Measurements from ENCODE around the gene CNN1.
"Not testable (repeated sequence)": the region's sequence is repeated elsewhere in the genome, so short reads cannot be mapped to it uniquely, and the experiment has no call there.

CNN1 gene

DNA sequence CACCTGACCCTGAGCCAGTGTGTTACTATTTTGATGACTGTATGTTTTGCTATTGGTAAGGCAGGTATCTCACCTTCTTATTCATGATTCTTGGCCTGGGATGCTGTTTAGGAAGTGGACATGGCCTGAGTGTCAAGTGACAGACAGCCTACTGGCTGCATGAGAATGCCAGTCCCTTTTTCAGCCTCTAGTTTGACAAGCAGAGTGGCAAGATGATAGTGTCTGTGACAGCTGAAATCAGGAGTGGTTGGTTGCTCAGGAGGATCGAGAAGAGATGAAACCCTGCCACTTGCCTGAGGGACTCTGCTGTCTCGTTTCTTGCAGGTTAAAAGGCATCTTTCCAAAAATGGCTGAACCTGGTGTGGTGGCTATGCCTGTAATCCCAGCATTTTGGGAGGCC, 27.5 kb downstream of the CNN1 start:
- no peak for DNase-seq (ENCODE audit: low spot score)

DNA sequence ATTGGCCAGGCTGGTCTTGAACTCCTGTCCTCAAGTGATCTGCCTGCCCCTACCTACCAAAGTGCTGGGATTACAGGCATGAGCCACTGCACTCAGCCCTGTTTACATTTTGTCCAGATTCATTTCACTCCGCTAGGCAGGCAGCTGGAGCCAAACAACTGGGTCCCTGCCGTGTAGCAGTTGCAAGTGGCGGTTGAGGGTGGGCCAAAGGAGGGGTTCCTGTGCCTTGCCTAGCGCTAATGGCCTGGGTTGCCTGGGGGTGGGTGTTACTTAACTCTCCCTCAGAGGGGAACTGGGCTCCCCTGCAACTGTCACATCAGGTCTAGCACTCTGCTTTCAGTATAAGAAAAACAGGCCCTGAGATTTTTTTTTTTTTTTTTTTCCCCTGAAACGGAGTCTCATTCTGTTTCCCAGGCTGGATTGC, 31.4 kb downstream of the CNN1 start:
- DNase-seq (ENCODE audit: low spot score), result no peak

DNA sequence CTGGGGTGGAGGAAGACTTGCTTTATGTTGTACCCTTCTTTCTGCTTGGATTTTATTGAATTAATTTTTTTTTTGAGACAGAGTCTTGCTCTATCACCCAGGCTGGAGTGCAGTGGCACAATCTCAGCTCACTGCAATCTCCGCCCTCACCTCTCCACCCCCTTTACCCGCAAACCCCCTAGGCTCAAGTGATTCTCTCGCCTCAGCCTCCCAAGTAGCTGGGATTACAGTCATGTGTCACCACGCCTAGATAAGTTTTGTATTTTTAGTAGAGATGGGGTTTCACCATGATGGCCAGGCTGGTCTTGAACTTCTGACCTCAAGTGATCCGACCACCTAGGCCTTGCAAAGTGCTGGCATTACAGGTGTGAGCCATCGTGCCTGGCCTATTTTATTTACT, 34.7 kb downstream of the CNN1 start:
- DNase-seq (ENCODE audit: low spot score), result not testable (repeated sequence)

DNA sequence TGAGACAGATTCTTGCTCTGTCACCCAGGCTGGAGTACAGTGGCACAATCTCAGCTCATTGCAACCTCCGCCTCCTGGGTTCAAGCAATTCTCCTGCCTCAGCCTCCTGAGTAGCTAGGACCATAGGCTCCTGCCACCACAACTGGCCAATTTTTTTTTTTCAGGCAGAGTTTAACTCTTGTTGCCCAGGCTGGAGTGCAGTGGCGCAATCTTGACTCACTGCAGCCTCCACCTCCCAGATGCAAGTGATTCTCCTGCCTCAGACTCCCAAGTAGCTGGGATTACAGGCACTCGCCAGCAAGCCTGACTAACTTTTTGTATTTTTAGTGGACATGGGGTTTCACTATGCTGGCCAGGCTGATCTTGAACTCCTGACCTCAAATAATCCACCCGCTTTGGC, 35.1 kb downstream of the CNN1 start:
- DNase-seq (ENCODE audit: low spot score), result not testable (repeated sequence)

DNA sequence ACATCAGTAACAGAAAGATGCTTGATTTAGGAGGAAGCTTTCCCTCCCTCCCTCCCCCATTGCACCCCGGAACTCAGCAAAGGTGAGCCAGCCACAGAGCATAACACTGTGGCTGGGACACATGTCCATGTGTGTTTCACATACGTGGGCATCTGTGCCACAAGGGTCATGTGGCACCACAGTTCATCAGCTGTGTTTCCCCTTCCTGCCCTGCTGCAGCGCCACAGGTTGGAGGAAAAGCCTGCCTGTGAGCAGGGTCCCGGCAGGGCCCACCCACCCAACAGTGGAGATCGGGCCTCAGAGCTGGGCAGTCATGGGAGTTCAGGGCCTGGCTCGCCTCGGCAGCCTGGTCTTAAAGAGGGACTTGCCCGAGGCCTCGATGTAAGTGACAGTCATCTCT, 36.0 kb downstream of the CNN1 start:
- DNase-seq (ENCODE audit: low spot score), result no peak

DNA sequence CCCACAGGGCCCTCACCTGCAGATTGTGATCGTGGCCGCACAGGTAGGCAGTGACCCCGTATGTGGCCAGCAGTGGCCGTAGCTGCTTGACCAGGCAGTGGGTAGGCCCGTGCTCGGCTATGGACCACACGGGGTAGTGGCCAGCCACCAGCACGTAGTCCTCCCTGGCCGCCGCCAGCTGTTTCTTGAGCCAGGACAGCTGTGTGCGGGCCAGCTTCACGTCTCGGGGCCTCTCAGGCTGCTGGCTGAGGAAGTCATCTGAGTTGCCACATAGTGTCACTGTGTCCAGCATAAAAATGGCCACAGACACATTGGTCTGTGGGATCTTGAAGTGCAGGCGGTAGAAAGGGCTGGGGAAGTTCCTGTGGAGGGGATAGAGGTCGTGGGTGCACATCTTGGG, 37.6 kb downstream of the CNN1 start:
- no peak for DNase-seq (ENCODE audit: low spot score)

DNA sequence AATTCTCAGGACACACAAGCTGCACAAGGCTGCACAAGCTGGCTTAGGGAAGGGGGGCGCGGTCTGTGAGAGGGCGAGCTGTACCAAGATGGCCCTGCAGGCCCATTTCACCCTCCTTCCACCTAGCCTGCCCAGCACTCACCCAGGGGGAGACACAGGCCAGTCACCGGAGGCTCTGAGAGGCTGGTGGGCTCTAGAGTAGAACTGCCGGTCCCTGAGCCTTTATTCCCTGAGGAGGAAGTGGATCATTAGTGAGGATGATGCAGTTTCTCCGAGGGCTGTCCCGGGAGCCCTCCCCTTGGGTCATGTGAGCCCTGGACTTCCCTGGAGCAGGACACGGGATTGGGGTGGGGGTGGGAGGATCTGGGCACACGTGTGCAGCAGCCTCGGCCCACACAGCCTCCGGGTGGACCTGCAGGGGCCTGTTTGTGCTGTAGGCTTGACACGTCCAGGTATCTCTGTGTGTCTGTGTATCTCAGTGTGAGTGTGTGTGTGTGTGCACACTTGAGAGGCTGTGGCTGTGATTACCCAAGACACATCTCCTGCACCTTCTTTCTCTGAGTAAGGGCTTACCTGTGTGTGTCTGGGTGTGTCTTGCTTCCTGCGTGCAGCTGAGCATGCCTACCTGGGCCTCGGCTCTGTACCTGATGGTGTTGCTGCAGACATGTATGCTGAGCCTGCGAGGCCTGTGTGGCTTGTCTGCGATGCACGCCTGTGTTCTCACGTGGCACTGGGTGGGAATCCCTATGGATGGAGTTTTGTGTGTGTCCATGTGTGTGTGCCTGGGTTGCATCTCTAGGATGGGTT, 39.0 kb downstream of the CNN1 start, which contains the start of gene ACP5:
TSS of gene ACP5 (minus strand) at position 195 of the 807 bp plus-strand sequence. CDS start 328 bp downstream, outside the sequence.
- DNase-seq (ENCODE audit: low spot score), result no peak

DNA sequence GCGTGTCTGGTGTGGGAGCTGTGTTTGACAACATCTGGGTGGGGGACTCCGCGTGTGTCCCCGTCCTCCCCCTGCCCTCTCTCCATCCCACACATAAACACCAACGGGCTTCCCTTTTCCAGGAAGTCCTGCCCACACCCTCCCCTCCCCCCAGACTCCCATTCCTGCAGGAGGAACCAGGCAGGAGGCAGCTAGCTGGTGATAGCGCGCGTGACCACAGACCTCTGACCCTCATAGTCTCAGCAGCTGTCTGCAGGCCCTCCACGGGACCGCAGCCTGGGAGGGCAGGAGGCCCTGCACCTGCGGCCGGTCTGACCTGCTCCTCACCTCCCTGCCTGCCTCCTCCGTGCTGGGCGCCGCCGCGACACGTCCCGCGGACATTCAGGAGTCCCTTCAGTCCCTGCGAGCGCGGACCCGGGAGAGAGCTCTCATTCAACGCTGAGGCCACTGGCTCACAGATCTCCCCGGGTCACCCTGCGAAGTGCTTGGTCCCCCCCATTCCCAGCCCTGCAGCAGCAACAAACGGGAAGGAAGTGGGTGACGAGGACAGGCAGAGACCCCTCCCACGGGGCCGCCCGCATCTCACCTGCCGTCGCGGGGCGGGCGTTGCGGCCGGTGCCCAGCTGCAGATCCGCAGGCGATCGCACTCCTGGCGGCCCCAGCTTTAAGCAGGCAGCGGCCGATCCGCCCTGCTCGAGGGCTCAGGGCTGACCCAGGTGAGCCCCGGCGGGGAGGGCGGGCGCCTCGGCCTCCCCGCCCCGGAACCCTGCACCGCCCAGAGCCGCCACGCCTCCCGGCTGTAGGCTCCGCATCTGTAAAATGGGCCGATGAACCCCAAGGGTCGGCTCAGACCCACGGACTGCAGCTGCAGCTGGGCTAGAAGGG, 39.8 kb downstream of the CNN1 start:
- no peak for DNase-seq (ENCODE audit: low spot score)

DNA sequence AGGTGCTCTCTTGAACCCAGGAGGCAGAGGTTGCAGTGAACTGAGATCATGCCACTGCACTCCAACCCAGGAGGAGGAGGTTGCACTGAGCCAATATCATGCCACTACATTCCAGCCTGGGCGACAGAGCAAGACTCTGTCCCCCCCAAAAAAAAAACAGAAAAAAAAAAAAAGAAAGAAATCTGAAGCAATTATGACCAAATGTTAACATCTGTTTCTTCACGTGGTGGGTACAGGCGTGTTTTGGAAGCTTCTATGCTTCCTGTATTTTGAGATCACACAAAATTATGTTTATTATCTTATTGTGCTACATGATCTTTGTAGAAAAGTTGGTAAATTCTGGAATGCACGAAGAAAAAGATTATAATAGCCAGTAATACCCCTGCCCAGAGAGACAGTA, 41.5 kb downstream of the CNN1 start:
- DNase-seq (ENCODE audit: low spot score), result no peak

DNA sequence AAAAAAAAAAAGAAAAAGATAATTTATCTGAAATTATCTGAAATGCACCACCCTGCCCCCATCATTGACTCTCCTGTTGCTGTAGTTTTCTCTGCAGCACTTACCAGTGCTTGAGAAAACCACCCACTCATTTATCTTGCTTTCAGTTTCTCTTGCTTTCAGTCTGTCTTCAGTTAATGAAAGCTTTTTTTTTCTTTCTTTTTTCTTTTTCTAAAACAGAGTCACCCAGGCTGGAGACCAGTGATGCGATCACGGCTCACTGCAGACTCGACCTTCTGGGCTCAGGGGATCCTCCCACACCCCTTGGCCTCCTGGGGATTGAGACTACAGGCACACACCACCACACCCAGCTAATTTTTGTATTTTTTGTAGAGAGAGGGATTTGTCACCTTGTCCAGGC, 43.1 kb downstream of the CNN1 start:
- no peak for DNase-seq (ENCODE audit: low spot score)

DNA sequence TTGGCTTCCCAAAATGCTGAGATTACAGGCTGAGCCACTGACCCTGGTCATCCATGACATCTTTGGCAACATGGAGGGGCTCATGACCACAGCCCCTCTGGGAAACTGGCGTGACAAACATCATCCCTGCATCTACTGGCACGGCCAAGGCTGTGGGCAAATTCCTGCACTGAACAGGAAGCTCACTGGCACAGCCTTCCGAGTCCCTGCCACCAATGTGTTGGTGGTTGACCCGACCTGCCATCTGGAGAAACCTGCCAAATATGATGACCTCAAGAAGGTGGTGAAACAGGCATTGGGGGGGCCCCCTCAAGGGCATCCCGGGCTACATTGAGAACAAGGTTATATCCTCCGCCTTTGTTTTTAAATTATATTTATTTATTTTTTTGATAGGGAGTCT, 47.7 kb downstream of the CNN1 start:
- DNase-seq (ENCODE audit: low spot score), result no peak

DNA sequence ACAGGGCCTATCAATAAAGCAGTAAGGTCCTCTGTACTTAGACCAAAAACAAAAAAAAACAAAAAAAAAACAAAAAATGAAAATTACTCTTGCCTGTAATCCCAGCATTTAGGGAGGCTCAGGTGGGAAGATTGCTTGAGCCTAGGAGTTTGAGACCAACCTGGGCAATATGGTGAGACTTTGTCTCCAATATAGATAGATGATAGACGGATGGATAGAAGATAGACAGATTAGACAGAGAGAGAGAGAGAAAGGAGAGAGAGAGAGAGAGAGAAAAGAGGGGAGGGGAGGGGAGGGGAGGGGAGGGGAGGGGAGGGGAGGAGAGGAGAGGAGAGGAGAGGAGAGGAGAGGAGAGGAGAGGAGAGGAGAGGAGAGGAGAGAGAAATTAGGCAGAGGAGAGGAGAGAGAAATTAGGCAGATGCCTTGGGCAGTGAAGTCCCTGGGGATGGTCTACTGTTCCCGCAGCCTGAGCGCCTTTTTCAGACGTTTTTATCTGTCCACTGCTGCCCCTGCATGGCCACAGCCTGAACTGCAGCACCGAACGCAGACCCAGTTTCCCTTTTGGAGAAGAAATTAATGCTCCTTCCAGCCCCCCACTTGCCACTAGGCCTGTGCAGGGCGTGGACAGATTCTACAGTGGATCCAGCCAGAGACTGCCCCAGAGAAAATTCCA, 48.8 kb downstream of the CNN1 start:
- peak; percentile 72 for DNase-seq (ENCODE audit: low spot score)

DNA sequence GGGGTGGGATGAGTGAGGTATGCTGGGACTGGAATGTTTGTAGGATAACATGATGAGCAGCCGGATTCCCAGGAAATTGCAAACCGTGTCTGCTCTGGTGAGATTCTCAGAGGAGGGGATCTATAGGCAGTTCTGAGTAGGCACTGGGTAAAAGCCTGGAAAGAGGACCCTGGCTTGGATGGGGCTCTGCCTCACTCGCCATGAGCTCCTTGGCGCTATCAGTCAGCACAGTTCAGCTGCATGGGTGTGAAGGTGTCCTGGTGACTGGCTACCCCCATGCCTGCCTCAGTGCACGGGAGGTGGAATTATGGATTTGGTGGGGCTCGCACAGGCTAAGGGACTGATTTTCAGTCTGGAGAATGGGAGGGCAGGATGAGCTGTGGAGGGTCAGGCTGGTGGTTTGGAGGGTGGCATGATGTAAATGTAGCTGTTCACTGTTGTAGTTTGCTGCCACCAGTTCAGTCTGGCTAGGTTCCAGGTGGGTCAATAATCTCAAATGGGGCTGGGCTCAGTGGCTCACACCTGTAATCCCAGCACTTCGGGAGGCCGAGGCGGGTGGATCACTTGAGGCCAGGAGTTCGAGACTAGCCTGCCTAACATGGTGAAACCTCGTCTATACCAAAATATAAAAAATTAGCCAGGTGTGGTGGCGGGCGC, 49.5 kb downstream of the CNN1 start:
- DNase-seq (ENCODE audit: low spot score), result no peak

DNA sequence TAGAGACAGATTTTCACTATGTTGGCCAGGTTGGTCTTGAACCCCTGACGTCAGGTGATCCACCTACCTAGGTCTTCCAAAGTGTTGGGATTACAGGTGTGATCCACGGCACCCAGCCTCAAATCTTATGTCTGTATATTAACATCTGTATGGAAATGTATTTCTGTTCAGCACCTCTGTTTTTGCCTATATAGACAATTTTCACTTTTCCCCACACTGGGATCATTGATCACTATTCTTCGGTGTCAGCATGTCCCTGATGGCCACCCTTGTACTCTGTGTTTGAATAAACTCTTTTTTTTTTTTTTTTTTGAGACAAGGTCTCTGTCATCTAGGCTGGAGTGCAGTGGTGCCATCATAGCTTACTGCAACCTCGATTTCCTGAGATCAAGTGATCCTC, 55.4 kb downstream of the CNN1 start:
- no peak for DNase-seq (ENCODE audit: low spot score)

DNA sequence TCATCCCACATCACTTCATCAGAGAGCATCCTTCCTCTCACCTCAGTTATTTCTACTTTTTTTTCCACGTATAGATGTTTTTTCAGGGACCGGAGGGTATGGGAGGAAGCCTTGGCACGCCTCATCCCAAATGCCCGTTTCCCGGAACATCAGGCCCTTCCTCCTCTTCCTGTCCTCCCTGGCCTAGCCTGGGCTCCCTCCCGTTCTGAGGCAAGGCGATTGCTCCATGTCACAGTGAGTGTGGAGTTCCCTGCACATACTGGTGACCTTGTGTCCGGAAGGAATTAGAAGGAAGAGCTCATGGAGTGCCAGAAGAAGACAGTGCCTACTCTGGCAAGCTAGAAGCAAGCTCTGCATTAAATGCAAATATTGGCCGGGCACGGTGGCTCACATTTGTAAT, 57.5 kb downstream of the CNN1 start:
- no peak for DNase-seq (ENCODE audit: low spot score)

DNA sequence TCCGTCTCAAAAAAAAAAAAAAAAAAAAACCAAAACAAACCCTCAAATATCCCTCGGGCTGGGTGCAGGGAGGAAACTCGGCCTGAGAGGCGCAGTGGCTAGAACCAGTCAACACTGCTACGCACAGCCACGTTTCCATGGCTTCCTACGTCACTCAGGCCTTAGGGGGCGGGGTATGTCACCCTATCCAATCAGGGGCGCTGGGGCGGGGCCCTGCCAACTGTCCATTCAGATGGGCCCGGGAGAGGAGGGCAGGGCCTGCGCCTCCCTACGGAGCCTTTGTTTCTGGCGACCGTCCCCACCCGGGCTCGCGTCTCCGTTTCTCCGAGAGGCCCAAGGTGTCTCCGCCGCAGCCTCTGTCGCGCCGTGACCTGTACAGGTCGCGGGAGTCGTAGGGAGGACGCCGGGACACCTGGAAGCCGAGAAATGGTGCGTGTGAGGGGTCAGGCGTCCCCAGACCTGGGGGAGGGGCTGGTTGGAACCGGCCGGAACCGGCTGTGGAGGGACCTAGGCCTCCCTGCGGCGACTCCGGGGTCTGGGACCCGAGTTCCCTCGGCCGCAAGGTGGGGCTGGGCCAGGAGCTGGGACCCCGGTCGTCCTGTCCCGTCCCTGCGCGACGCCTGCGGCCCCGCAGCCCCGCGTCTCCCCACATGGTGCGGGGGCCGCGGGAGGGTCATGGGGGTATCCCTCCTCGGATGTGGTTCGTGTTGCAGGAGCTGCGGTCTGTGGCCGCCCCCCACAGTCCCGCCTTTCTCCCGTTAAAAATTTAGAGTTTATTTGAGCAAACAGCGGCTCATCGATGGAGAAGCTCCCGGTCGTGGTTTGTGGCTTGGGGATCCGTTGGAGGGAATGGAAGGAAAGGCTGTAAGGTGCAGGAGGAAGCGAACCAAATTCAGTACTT, 58.8 kb downstream of the CNN1 start, which contains the start of gene ZNF627:
TSS of gene ZNF627 (plus strand) at position 282 of the 901 bp plus-strand sequence. CDS start at position 427, 145 bp downstream.
- peak; percentile 99 for DNase-seq (ENCODE audit: low spot score)

DNA sequence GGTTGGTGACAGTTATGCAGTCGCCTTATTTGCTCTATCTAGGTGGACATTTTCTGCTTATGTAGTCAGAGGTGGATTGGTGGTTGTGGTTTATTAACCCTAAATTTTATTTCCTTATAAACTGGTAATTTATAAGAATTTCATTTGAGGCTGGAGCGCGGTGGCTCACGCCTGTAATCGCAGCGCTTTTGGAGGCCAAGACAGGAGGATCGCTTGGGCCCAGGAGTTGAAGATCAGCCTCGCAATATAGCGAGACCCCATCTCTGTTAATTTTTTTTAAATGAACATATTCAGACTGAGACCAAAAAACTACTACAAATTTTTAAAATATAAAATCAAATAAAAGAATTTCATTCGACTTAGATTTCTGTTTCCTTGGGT, 59.4 kb downstream of the CNN1 start:
- no peak for DNase-seq (ENCODE audit: low spot score)

DNA sequence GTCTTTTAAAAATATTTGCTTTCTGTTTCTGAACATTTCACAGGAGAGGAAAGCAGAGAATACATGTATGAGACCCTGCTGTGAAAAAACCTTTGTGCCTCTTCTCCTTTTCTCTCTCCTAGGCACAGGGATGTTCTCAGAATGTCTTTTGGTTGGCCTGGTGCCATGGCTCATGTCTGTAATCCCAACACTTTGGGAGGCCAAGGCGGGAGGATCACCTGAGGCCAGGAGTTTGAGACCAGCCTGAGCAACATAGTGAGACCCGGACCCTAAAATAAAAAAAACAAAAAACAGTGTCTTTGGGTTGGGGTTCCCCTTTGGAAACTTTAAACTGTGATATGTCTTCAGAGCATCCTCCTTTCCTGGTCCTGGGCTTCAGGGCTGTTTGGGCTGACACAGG, 60.1 kb downstream of the CNN1 start:
- no peak for DNase-seq (ENCODE audit: low spot score)

DNA sequence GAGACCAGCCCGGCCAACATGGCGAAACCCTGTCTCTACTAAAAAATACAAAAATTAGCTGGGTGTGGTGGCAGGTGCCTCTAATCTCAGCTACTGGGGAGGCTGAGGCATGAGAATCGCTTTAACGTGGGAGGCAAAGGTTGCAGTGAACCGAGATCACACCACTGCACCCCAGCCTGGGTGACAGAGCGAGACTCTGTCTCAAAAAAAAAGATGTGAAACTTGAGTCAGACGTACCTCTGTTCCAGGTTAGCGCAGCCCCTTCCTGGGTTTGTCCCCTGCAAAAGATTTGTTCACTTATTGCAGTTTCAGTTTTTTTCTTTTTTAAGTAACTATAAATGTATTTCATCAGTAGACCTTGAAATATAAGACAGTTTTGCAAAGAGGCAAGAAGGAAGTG, 61.1 kb downstream of the CNN1 start:
- DNase-seq (ENCODE audit: low spot score), result not testable (repeated sequence)
